ENCODE data around the gene SETBP1.

Gene SETBP1

DNA sequence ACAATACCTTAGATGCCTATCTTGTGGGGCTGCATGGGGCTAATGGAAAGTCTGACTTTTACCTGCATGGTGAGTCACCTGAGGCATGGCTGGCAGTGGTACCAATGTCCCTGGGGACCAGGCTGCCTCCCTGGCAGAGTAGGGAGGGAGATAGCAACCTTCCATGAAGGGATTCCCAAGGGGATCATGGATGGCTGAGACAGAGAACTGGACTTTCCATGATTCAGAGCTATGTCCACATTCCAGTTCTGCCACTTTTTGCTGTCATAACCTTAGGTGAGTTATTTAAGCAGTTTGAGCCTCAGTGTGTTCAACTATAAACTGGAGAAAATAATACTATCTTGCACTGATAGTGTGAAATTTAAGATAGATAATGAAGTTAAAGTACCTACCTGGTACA is 178.6 kb downstream of the SETBP1 start:
- H3K9me3 Mint-ChIP-seq: peaks cover 3% of the 10 kb centered on the region
- no peak for ATAC-seq
- peak overlapping the region; percentile 60 for H3K27ac Mint-ChIP-seq
- no peak overlapping the region for H3K4me3 Mint-ChIP-seq
- H3K4me1 Mint-ChIP-seq: peaks cover 68% of the 10 kb centered on the region
- no peaks in the 10 kb centered on the region for H3K27me3 Mint-ChIP-seq
- H3K36me3 Mint-ChIP-seq: peaks cover 44% of the 10 kb centered on the region

- ATAC-seq: no peak
- Mint-ChIP-seq H3K27ac (no peak overlapping the region), H3K9me3 (peaks cover 3% of the 10 kb centered on the region), H3K4me1 (peaks cover 68% of the 10 kb centered on the region), H3K27me3 (no peaks in the 10 kb centered on the region), H3K4me3 (no peak overlapping the region), H3K36me3 (peaks cover 41% of the 10 kb centered on the region)
These were observed 179.2 kb downstream of the SETBP1 start for GRCh38 chr18:44859751-44860439.

DNA sequence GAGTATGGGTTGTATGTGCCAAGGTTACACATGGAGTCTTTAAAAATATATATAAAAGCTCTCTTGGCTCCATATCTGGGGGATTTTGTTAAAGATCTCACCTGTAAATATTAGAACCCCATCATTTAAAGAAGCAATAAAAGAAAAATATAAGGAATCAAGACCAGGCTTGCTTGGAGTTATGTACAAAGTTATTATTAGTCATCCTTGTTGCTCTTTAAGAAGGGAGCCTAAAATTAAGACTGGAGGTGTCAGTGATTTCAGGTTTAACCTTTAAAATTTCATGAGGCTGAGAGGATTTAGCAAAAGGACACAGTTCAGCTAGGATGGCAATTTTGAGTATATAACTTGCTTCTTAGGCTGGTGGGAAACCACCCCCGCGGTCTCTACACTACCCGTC is 181.4 kb downstream of the SETBP1 start:
- H3K9me3 Mint-ChIP-seq: peaks cover 3% of the 10 kb centered on the region
- no peak overlapping the region for H3K4me3 Mint-ChIP-seq
- H3K36me3 Mint-ChIP-seq: peaks cover 45% of the 10 kb centered on the region
- H3K4me1 Mint-ChIP-seq: peaks cover 77% of the 10 kb centered on the region
- H3K27me3 Mint-ChIP-seq: no peaks in the 10 kb centered on the region
- ATAC-seq: no peak
- H3K27ac Mint-ChIP-seq: peak overlapping the region; percentile 69

- H3K4me3 Mint-ChIP-seq: no peak overlapping the region
- H3K27ac Mint-ChIP-seq: peak overlapping the region; percentile 75
- H3K4me1 Mint-ChIP-seq: peaks cover 67% of the 10 kb centered on the region
- peaks cover 44% of the 10 kb centered on the region for H3K36me3 Mint-ChIP-seq
- H3K27me3 Mint-ChIP-seq: no peaks in the 10 kb centered on the region
- H3K9me3 Mint-ChIP-seq: no peaks in the 10 kb centered on the region
- ATAC-seq: no peak
These were observed 185.4 kb downstream of the SETBP1 start for GRCh38 chr18:44866103-44866502.

DNA sequence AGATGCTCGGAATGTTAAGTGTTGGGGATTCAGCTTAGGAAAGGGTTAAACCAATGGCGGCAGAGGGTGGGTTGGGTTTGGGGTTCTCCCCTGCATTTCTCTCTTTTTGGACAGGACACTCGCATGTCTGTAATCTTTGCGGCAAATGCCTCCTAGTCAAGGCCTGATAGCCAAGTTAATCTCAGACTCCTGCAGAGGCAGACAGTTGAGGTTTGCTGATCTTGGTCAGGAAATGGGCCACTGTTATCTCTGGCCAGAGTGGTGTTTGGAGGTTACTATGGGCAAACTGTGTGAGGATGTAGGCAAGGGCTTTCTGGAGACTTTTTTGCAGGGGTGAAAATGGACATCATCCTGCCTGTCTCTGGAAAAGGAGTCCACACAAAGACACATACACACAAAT is 188.8 kb downstream of the SETBP1 start:
- Mint-ChIP-seq H3K36me3 (peaks cover 54% of the 10 kb centered on the region), H3K9me3 (no peaks in the 10 kb centered on the region), H3K27ac (no peak overlapping the region), H3K27me3 (no peaks in the 10 kb centered on the region), H3K4me1 (peaks cover 46% of the 10 kb centered on the region), H3K4me3 (no peak overlapping the region)
- ATAC-seq: no peak

DNA sequence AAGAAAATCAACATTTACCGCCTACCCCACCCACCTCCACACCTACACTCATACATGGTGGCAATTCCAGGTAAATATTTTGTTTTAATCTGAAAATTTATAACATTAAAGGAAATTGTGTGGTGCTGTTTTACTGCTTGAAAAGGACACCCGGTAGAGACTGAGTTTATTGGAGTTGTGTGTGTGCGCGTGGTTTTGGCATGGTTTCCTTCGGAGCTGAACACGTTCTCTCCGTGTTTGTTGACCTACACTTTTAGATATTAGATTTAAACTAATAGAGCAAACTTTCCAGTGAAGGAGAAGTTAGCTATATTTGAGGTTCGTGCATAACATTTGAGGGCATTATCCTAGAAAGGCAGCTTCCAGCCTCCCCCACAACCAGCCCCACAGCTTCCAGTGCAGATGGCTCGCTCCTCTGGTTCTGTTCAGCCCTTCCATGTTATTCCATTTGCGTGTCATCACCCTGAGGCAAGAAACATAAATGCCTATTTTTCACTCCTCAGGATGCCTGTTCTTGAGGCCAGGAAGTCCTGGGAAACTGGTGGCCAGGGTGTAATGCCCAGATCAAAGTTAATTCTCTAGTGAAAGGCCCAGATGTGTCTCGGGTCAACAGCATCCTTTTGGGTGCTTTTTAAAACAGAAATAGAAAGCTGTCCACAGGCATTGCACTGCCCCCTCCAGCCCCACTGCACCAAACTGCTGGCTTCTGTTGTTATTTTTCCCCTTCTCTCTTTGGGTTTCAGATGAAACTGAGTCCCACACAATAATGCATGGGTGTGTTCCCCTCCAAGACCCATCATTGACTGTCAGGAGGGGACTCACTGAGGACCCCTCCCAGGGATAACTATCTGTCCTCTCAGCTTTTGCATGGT is 190.2 kb downstream of the SETBP1 start:
- peaks cover 33% of the 10 kb centered on the region for H3K4me1 Mint-ChIP-seq
- H3K9me3 Mint-ChIP-seq: no peaks in the 10 kb centered on the region
- H3K27ac Mint-ChIP-seq: peak overlapping the region; percentile 82
- no peak overlapping the region for H3K4me3 Mint-ChIP-seq
- no peaks in the 10 kb centered on the region for H3K27me3 Mint-ChIP-seq
- peaks cover 55% of the 10 kb centered on the region for H3K36me3 Mint-ChIP-seq
- peak; percentile 34 for ATAC-seq

DNA sequence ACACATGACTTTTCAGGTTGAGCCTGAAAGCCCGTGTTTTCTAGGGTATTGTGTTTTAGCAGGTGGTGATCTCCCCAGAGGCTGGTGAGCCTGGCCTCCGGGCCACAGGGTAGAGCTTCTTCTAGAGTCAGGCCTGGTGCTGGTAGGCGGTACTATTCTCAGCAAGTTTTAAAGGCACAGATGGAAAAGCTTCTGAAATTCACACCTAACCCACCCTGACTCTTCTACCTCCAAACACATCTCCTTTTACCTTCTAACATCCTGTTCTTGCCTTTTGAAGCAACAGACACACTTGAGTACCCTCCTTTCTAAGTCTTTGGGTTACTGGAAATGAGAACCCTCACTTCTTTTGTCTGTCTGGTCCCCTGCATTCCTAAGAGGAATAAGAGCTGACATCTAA is 191.1 kb downstream of the SETBP1 start:
- peaks cover 58% of the 10 kb centered on the region for H3K36me3 Mint-ChIP-seq
- H3K4me3 Mint-ChIP-seq: peak overlapping the region; percentile 9
- H3K4me1 Mint-ChIP-seq: peaks cover 24% of the 10 kb centered on the region
- peak; percentile 56 for ATAC-seq
- no peaks in the 10 kb centered on the region for H3K9me3 Mint-ChIP-seq
- no peaks in the 10 kb centered on the region for H3K27me3 Mint-ChIP-seq
- H3K27ac Mint-ChIP-seq: peak overlapping the region; percentile 82

- H3K4me3 Mint-ChIP-seq: no peak overlapping the region
- no peak for ATAC-seq
- H3K36me3 Mint-ChIP-seq: peaks cover 83% of the 10 kb centered on the region
- H3K4me1 Mint-ChIP-seq: peaks cover 42% of the 10 kb centered on the region
- H3K27ac Mint-ChIP-seq: no peak overlapping the region
- no peaks in the 10 kb centered on the region for H3K9me3 Mint-ChIP-seq
- H3K27me3 Mint-ChIP-seq: no peaks in the 10 kb centered on the region
These were observed 195.3 kb downstream of the SETBP1 start for GRCh38 chr18:44876024-44876423.

DNA sequence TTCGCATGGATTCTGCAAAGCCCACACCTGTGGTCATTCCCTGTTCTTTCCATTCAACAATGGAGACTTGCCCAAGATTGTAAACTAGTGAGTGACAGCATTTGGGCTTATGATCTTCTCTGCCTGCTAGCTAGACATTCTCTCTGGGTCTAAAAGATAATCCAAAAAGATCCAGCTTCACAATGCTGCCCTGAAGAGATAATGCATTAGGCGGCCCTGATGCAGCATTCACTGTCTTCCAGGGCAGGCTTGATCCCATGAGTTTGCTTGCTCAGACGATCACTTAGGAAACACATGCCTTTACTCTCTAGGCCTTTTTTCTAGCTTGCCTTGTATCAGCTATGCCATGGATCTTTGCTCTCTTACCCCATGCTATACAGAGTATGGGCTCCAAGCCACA is 196.1 kb downstream of the SETBP1 start:
- no peaks in the 10 kb centered on the region for H3K27me3 Mint-ChIP-seq
- H3K4me1 Mint-ChIP-seq: peaks cover 39% of the 10 kb centered on the region
- peaks cover 81% of the 10 kb centered on the region for H3K36me3 Mint-ChIP-seq
- no peak for ATAC-seq
- H3K27ac Mint-ChIP-seq: no peak overlapping the region
- no peak overlapping the region for H3K4me3 Mint-ChIP-seq
- no peaks in the 10 kb centered on the region for H3K9me3 Mint-ChIP-seq

- ATAC-seq: no peak
- no peaks in the 10 kb centered on the region for H3K9me3 Mint-ChIP-seq
- H3K4me1 Mint-ChIP-seq: peaks cover 42% of the 10 kb centered on the region
- H3K27ac Mint-ChIP-seq: peak overlapping the region; percentile 74
- no peaks in the 10 kb centered on the region for H3K27me3 Mint-ChIP-seq
- no peak overlapping the region for H3K4me3 Mint-ChIP-seq
- peaks cover 71% of the 10 kb centered on the region for H3K36me3 Mint-ChIP-seq
These were observed 197.6 kb downstream of the SETBP1 start for GRCh38 chr18:44878335-44878734.

DNA sequence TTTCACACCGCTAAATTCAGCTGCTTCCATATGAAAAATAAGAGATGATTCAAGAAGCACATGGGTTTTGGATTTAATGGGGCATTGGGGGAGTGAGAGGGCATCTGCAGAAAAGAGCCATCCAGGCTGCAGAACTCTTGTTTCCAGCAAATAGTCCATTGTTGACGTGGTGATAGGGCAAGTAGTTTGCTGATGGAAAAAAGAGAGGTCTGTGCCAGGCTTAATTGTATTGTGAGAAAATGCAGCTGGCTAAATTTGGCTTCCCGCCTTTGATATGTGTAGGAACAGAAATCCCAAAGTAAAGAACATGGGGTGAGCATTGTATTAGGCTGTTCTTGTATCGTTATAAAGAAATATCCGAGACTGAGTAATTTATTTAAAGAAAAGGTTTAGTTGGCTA is 199.5 kb downstream of the SETBP1 start:
- no peaks in the 10 kb centered on the region for H3K27me3 Mint-ChIP-seq
- H3K9me3 Mint-ChIP-seq: no peaks in the 10 kb centered on the region
- no peak for ATAC-seq
- H3K4me3 Mint-ChIP-seq: no peak overlapping the region
- peaks cover 56% of the 10 kb centered on the region for H3K36me3 Mint-ChIP-seq
- H3K4me1 Mint-ChIP-seq: peaks cover 42% of the 10 kb centered on the region
- peak overlapping the region; percentile 23 for H3K27ac Mint-ChIP-seq

- Mint-ChIP-seq H3K27ac (peak overlapping the region; percentile 23), H3K36me3 (peaks cover 48% of the 10 kb centered on the region), H3K27me3 (no peaks in the 10 kb centered on the region), H3K4me1 (peaks cover 57% of the 10 kb centered on the region), H3K4me3 (no peak overlapping the region), H3K9me3 (no peaks in the 10 kb centered on the region)
- no peak for ATAC-seq
These were observed 200.9 kb downstream of the SETBP1 start for GRCh38 chr18:44881461-44882162.

GRCh38 chr18:44882163-44882868 is 201.6 kb downstream of the SETBP1 start:
- H3K9me3 Mint-ChIP-seq: no peaks in the 10 kb centered on the region
- no peak for ATAC-seq

GRCh38 chr18:44883671-44884070 is 203.0 kb downstream of the SETBP1 start:
- H3K4me3 Mint-ChIP-seq: no peak overlapping the region

More at GRCh38 chr18:44882163-44882868, 201.6 kb downstream of the SETBP1 start:
- Mint-ChIP-seq H3K36me3 (peaks cover 42% of the 10 kb centered on the region), H3K4me3 (no peak overlapping the region), H3K27me3 (no peaks in the 10 kb centered on the region), H3K27ac (peak overlapping the region; percentile 23), H3K4me1 (peaks cover 63% of the 10 kb centered on the region)

GRCh38 chr18:44884431-44884830 is 203.7 kb downstream of the SETBP1 start:
- no peak for ATAC-seq
- H3K9me3 Mint-ChIP-seq: no peaks in the 10 kb centered on the region
- H3K4me1 Mint-ChIP-seq: peaks cover 65% of the 10 kb centered on the region
- no peak overlapping the region for H3K4me3 Mint-ChIP-seq
- H3K27me3 Mint-ChIP-seq: no peaks in the 10 kb centered on the region
- no peak overlapping the region for H3K27ac Mint-ChIP-seq
- peaks cover 21% of the 10 kb centered on the region for H3K36me3 Mint-ChIP-seq

More at GRCh38 chr18:44883671-44884070, 203.0 kb downstream of the SETBP1 start:
- H3K27me3 Mint-ChIP-seq: no peaks in the 10 kb centered on the region
- H3K4me1 Mint-ChIP-seq: peaks cover 63% of the 10 kb centered on the region
- H3K36me3 Mint-ChIP-seq: peaks cover 28% of the 10 kb centered on the region
- ATAC-seq: no peak
- no peaks in the 10 kb centered on the region for H3K9me3 Mint-ChIP-seq
- peak overlapping the region; percentile 30 for H3K27ac Mint-ChIP-seq
